Breast epithelium (tissue), 4 donors: ENCODE data around the gene NRXN3. TPM values are rescaled to one million over a fixed set of nuclear protein-coding genes. Genes with fewer than 3 reads are reported as not detected.

Experiments
- DNase-seq, 2 donors: peaks; one replicate each; pipeline ENCODE4 v3.0.0-alpha.2; 2019; ENCODE audit warnings: low spot score in 2 of 2
- H3K27ac ChIP-seq, 2 donors: fragments of 200-600 bp; sonication (generic) in 1 of 2; one replicate each; pipeline ENCODE4 v1.5.1; 2016 to 2019; ENCODE audit warnings: mild to moderate bottlenecking in 1 of 2
- H3K27me3 ChIP-seq, 2 donors: fragments of 200-600 bp; sonication (generic) in 1 of 2; one replicate each; pipeline versions ENCODE4 v1.5.1 to v1.6.0; 2017 to 2019; ENCODE audit warnings: control low read depth in 1 of 2, mild to moderate bottlenecking in 1 of 2
- H3K36me3 ChIP-seq: fragments of 200-600 bp; one replicate; pipeline ENCODE4 v1.5.1; 2019
- H3K4me1 ChIP-seq, 2 donors: fragments of 200-600 bp; sonication (generic); one replicate each; pipeline ENCODE4 v1.5.1; 2016 to 2019; ENCODE audit warnings: control low read depth in 1 of 2
- H3K4me3 ChIP-seq, 3 donors: fragments of 200-600 bp; sonication (generic); 1 replicate in 2 of 3; 2 replicates in 1 of 3; pipeline ENCODE4 v1.5.1; 2016 to 2019; ENCODE audit warnings: mild to moderate bottlenecking in 3 of 3, moderate library complexity in 2 of 3
- H3K9me3 ChIP-seq, 2 donors: fragments of 200-600 bp; sonication (generic) in 1 of 2; one replicate each; pipeline ENCODE4 v1.5.1; 2016 to 2019; ENCODE audit warnings: control low read depth in 1 of 2
- CTCF ChIP-seq, 3 donors: fragments of 450-650 bp; IDR thresholded peaks; one replicate each; pipeline ENCODE4 v1.5.1; 2016 to 2017; ENCODE audit warnings: antibody characterized with exemption in 3 of 3, mild to moderate bottlenecking in 3 of 3, moderate library complexity in 3 of 3
- POLR2A ChIP-seq: fragments of 450-650 bp; IDR thresholded peaks from one replicate; pipeline ENCODE4 v1.6.1; 2016; ENCODE audit warnings: antibody characterized with exemption, mild to moderate bottlenecking, moderate library complexity
- POLR2AphosphoS5 ChIP-seq, 3 donors: sonication (generic); formaldehyde crosslinking; IDR thresholded peaks; one replicate each; pipeline ENCODE4 v1.6.1; 2017; ENCODE audit warnings: antibody characterized with exemption in 3 of 3
- intact Hi-C: fragments of 100-400 bp; cut with DNase I; formaldehyde crosslinking; loops from one replicate; pipeline ENCODE4 v1.15.1; 2023; ENCODE audit warnings: low total_unique reads
- total RNA-seq, 3 donors: library from RNA; depleted of rRNA; stranded (reverse); fragments of >200 nt; gene quantifications; one replicate each; pipeline ENCODE4 v1.1.0, GENCODE V29; 2016

Gene NRXN3
- total RNA-seq, 3 donors from 2014 or later: 2.9 to 3.6 (median 3.5) TPM

GRCh38 chr14:79627058-79627457, 1456.9 kb downstream of the NRXN3 start:
- no peak overlapping the region for H3K4me3 ChIP-seq

GRCh38 chr14:79629411-79630287, 1459.5 kb downstream of the NRXN3 start:
- no peaks in the 10 kb centered on the region for H3K27me3 ChIP-seq
- TF ChIP-seq CTCF (IDR thresholded peaks at IDR 0.05): no peak
- no peak for TF ChIP-seq POLR2AphosphoS5 (IDR thresholded peaks at IDR 0.05)
- TF ChIP-seq POLR2A: no peak
- H3K4me3 ChIP-seq: no peak overlapping the region
- no peaks in the 10 kb centered on the region for H3K4me1 ChIP-seq
- intact Hi-C loops: no loop called here
- H3K36me3 ChIP-seq: no peaks in the 10 kb centered on the region
- peaks cover 0 to 5% of the 10 kb centered on the region in 2 donors for H3K9me3 ChIP-seq
- H3K27ac ChIP-seq: no peak overlapping the region
- no peak for DNase-seq

More at GRCh38 chr14:79627058-79627457, 1456.9 kb downstream of the NRXN3 start:
- no peaks in the 10 kb centered on the region for H3K36me3 ChIP-seq
- intact Hi-C loops: no loop called here
- H3K4me1 ChIP-seq: no peaks in the 10 kb centered on the region
- DNase-seq: no peak
- H3K9me3 ChIP-seq: peaks cover 0 to 5% of the 10 kb centered on the region in 2 donors
- H3K27me3 ChIP-seq: no peaks in the 10 kb centered on the region
- no peak overlapping the region for H3K27ac ChIP-seq
- no peak for TF ChIP-seq CTCF (IDR thresholded peaks at IDR 0.05)
- TF ChIP-seq POLR2AphosphoS5 (IDR thresholded peaks at IDR 0.05): no peak
- TF ChIP-seq POLR2A: no peak

GRCh38 chr14:79630288-79630960, 1460.3 kb downstream of the NRXN3 start:
- Histone ChIP-seq H3K36me3 (no peaks in the 10 kb centered on the region), H3K4me1 (no peaks in the 10 kb centered on the region), H3K9me3 (peaks cover 0 to 5% of the 10 kb centered on the region in 2 donors), H3K27ac (no peak overlapping the region), H3K4me3 (no peak overlapping the region), H3K27me3 (no peaks in the 10 kb centered on the region)
- intact Hi-C loops: no loop called here
- no peak for TF ChIP-seq POLR2A
- TF ChIP-seq POLR2AphosphoS5 (IDR thresholded peaks at IDR 0.05): no peak
- TF ChIP-seq CTCF (IDR thresholded peaks at IDR 0.05): no peak
- DNase-seq: no peak

GRCh38 chr14:79631276-79631675, 1461.1 kb downstream of the NRXN3 start:
- DNase-seq: no peak
- Histone ChIP-seq H3K4me1 (no peaks in the 10 kb centered on the region), H3K9me3 (peaks cover 0 to 5% of the 10 kb centered on the region in 2 donors), H3K27ac (no peak overlapping the region), H3K36me3 (no peaks in the 10 kb centered on the region), H3K4me3 (no peak overlapping the region), H3K27me3 (no peaks in the 10 kb centered on the region)
- TF ChIP-seq POLR2AphosphoS5 (IDR thresholded peaks at IDR 0.05) (no peak), POLR2A (no peak), CTCF (IDR thresholded peaks at IDR 0.05) (no peak)
- intact Hi-C loops: no loop called here
